IMR-90 (cell line): ENCODE results near the gene STARD13. TPM values are rescaled to one million over a fixed set of nuclear protein-coding genes. Genes with fewer than 3 reads are reported as not detected.

Source experiments
- ATAC-seq: fragments of 200-7000 bp; cut with Tn5 transposase; 2 replicates; pipeline ENCODE4 v1.9.1; 2020; ENCODE audit warnings: low read depth, mild to moderate bottlenecking, moderate library complexity
- BruUV-seq: library from RNA; stranded (reverse); fragments of 400-500 nt; replicated peaks from 2 replicates; lab custom pipeline; 2021; lab: Mats Ljungman, UMichigan
- CTCF ChIA-PET: fragments of 300-600 bp; formaldehyde crosslinking; extraction: SDS; loops from one replicate; lab custom pipeline; 2021; ENCODE audit warnings: antibody characterized with exemption; lab: Yijun Ruan, JAX
- POLR2A ChIA-PET: fragments of 300-600 bp; sonication (Branson Sonifier 250); formaldehyde crosslinking; loops from one replicate; lab custom pipeline; 2022; ENCODE audit warnings: antibody characterized with exemption; ENCODE audit not compliant: unreplicated experiment; lab: Charles Lee
- DNase-seq: peaks from one replicate; pipeline ENCODE4 v3.0.0; 2013
- H2AFZ ChIP-seq: replicated peaks from 2 replicates; pipeline ENCODE3; 2013; ENCODE audit warnings: low read length, mild to moderate bottlenecking; ENCODE audit not compliant: poor library complexity
- H2AK5ac ChIP-seq: 2 replicates; pipeline ENCODE4 v1.6.1; 2013; ENCODE audit warnings: low read depth, low read length, inconsistent platforms
- H2AK9ac ChIP-seq: replicated peaks from 2 replicates; pipeline ENCODE3; 2013; ENCODE audit warnings: mild to moderate bottlenecking, low read depth, low read length, moderate library complexity; ENCODE audit not compliant: poor library complexity
- H2BK120ac ChIP-seq: 2 replicates; pipeline ENCODE4 v1.6.1; 2013; ENCODE audit warnings: low read depth, low read length, inconsistent platforms
- H2BK15ac ChIP-seq: 3 replicates; pipeline ENCODE4 v1.6.1; 2013; ENCODE audit warnings: low read depth, low read length, inconsistent platforms
- H2BK20ac ChIP-seq: 2 replicates; pipeline ENCODE4 v1.6.1; 2013; ENCODE audit warnings: low read depth, mild to moderate bottlenecking, inconsistent platforms, low read length, moderate library complexity
- H2BK5ac ChIP-seq: 2 replicates; pipeline ENCODE4 v1.6.1; 2013; ENCODE audit warnings: mild to moderate bottlenecking, low read depth, low read length, inconsistent platforms; ENCODE audit not compliant: poor library complexity, severe bottlenecking
- H3K14ac ChIP-seq: replicated peaks from 2 replicates; pipeline ENCODE4 v1.6.1; 2013; ENCODE audit warnings: low read depth, low read length, inconsistent platforms
- H3K18ac ChIP-seq: 2 replicates; pipeline ENCODE4 v1.6.1; 2013; ENCODE audit warnings: low read depth, low read length, control low read depth
- H3K23ac ChIP-seq: 2 replicates; pipeline ENCODE4 v1.6.1; 2013; ENCODE audit warnings: low read depth, low read length, inconsistent platforms
- H3K27ac ChIP-seq: 2 replicates; pipeline ENCODE4 v1.5.1; 2013; ENCODE audit warnings: mild to moderate bottlenecking, control low read depth, low read length; ENCODE audit not compliant: insufficient read depth
- H3K27me3 ChIP-seq: 2 replicates; pipeline ENCODE4 v1.6.1; 2013; ENCODE audit warnings: low read length; ENCODE audit not compliant: control insufficient read depth, insufficient read depth
- H3K36me3 ChIP-seq: 2 replicates; pipeline ENCODE4 v1.6.1; 2013; ENCODE audit warnings: low read length, mixed read lengths; ENCODE audit not compliant: control insufficient read depth, insufficient read depth
- H3K4ac ChIP-seq: 2 replicates; pipeline ENCODE4 v1.6.1; 2013; ENCODE audit warnings: low read depth, low read length, inconsistent platforms
- H3K4me1 ChIP-seq: 2 replicates; pipeline ENCODE4 v1.6.1; 2013; ENCODE audit warnings: low read length, mixed read lengths; ENCODE audit not compliant: control insufficient read depth, insufficient read depth
- H3K4me2 ChIP-seq: 2 replicates; pipeline ENCODE4 v1.6.1; 2013; ENCODE audit warnings: low read depth, mild to moderate bottlenecking, control low read depth, low read length, moderate library complexity
- H3K4me3 ChIP-seq: 2 replicates; pipeline ENCODE4 v1.5.1; 2013; ENCODE audit warnings: low read depth, mild to moderate bottlenecking, control low read depth, low read length, moderate library complexity; ENCODE audit not compliant: insufficient read depth
- H3K56ac ChIP-seq: 2 replicates; pipeline ENCODE4 v1.6.1; 2013; ENCODE audit warnings: low read length, inconsistent platforms; ENCODE audit not compliant: insufficient read depth; ENCODE audit errors: extremely low read depth
- H3K79me1 ChIP-seq, 2 experiments: 2 replicates each; pipeline ENCODE4 v1.6.1; 2013; ENCODE audit warnings: low read length in 2 of 2, inconsistent platforms in 1 of 2, low read depth in 1 of 2
- H3K9ac ChIP-seq: 2 replicates; pipeline ENCODE4 v1.6.1; 2013; ENCODE audit warnings: low read depth, low read length, control low read depth
- H3K9me1 ChIP-seq: 2 replicates; pipeline ENCODE4 v1.6.1; 2013; ENCODE audit warnings: low read length, inconsistent platforms; ENCODE audit not compliant: insufficient read depth
- H3K9me3 ChIP-seq: 2 replicates; pipeline ENCODE4 v1.6.1; 2013; ENCODE audit warnings: low read length; ENCODE audit not compliant: control insufficient read depth, insufficient read depth
- H4K20me1 ChIP-seq: 2 replicates; pipeline ENCODE4 v1.6.1; 2013; ENCODE audit warnings: low read length, inconsistent platforms; ENCODE audit not compliant: insufficient read depth
- H4K5ac ChIP-seq: 2 replicates; pipeline ENCODE4 v1.6.1; 2013; ENCODE audit warnings: mild to moderate bottlenecking, low read depth, low read length, control low read depth
- H4K8ac ChIP-seq, 2 experiments: 2 replicates each; pipeline ENCODE4 v1.6.1; 2013; ENCODE audit warnings: low read depth in 2 of 2, low read length in 2 of 2, control low read depth in 1 of 2, inconsistent platforms in 1 of 2
- H4K91ac ChIP-seq: 2 replicates; pipeline ENCODE4 v1.6.1; 2013; ENCODE audit warnings: low read depth, low read length, inconsistent platforms; ENCODE audit not compliant: insufficient read depth
- CEBPB ChIP-seq: IDR thresholded peaks from 2 replicates; pipeline ENCODE4 v1.6.1; 2012; ENCODE audit warnings: low read depth, low read length, improper control_type of control experiment
- MXI1 ChIP-seq: IDR thresholded peaks from 2 replicates; pipeline ENCODE4 v1.6.1; 2012; ENCODE audit warnings: low read depth, mild to moderate bottlenecking, low read length, moderate library complexity, borderline replicate concordance
- WGBS, 2 experiments: methylation state at CpG; one replicate each; pipeline versions ENCODE4 v1.1.5 to v1.1.7; 2013; ENCODE audit warnings: missing lambda C conversion rate in 2 of 2; ENCODE audit not compliant: insufficient read length in 1 of 2; ENCODE audit errors: extremely low coverage in 2 of 2; 5-methylcytosine and 5-hydroxymethylcytosine counted together
- dilution Hi-C: fragments of 300-500 bp; cut with HindIII; formaldehyde crosslinking; loops from one replicate; pipeline ENCODE4 v1.14.3; 2018; ENCODE audit warnings: low sequenced_read_pairs; ENCODE audit not compliant: unreplicated experiment
- in situ Hi-C: fragments of 300-500 bp; cut with MboI; formaldehyde crosslinking; loops from 3 replicates; pipeline ENCODE4 v1.14.3; 2019; ENCODE audit warnings: low sequenced_read_pairs, inconsistent platforms, mixed read lengths
- intact Hi-C: fragments of 100-400 bp; cut with micrococcal nuclease; formaldehyde crosslinking; loops from 2 replicates; pipeline ENCODE4 v1.10.0; 2022
- polyA plus RNA-seq, 3 experiments: library from polyadenylated mRNA; depleted of rRNA; stranded (reverse); fragments of >200 nt; gene quantifications; 2 replicates each; pipeline ENCODE4 v1.2.3, GENCODE V29; 2012; ENCODE audit warnings: low replicate concordance in 1 of 3
- total RNA-seq: library from RNA; depleted of rRNA; stranded (reverse); fragments of >200 nt; gene quantifications from 2 replicates; pipeline ENCODE4 v1.2.3, GENCODE V29; 2012

The STARD13 gene
- total and polyA plus RNA-seq, 2 of the 4 experiments (the other 2 are of a cell fraction) = 23.6 to 46.6 TPM

- H2AK5ac ChIP-seq = peak overlapping the region; percentile 94
- peak overlapping the region; percentile 17; the same call in 1 of the 2 replicates for H3K27ac ChIP-seq
- peaks cover 23% of the 10 kb centered on the region for H3K4me1 ChIP-seq
- peak overlapping the region; percentile 69 for H4K91ac ChIP-seq
- H4K8ac ChIP-seq = peak overlapping the region in 1 of 2 experiments; percentile 57; a peak in 2 of 4 replicates
- WGBS, 2 experiments = no CpG with 5 or more reads among the region's 4 CpGs
- H3K4me2 ChIP-seq = no peak overlapping the region
- peak overlapping the region; percentile 90 for H2BK5ac ChIP-seq
- TF ChIP-seq MXI1 = no peak
- no peak for TF ChIP-seq CEBPB
- no peak overlapping the region for H3K9ac ChIP-seq
- peak overlapping the region; percentile 82 for H3K14ac ChIP-seq
- peak overlapping the region; percentile 68 for H3K4ac ChIP-seq
- ChIA-PET CTCF (interaction anchor here (0.7 kb wide), 2 partner anchors 17 to 37 kb away, joined by 3 read pairs; no protein-coding TSS in a partner anchor), POLR2A (no interaction called here)
- H3K27me3 ChIP-seq = no peaks in the 10 kb centered on the region
- no peak overlapping the region for H2AK9ac ChIP-seq
- peak overlapping the region; percentile 30; the same call in 1 of the 2 replicates for H2BK120ac ChIP-seq
- no peak overlapping the region for H3K4me3 ChIP-seq
- H4K20me1 ChIP-seq = peaks cover 27% of the 10 kb centered on the region; the same call in 1 of the 2 replicates
- peaks cover 18 to 72% of the 10 kb centered on the region in 2 experiments for H3K79me1 ChIP-seq
- H3K36me3 ChIP-seq = peaks cover 16% of the 10 kb centered on the region
- dilution Hi-C loops = no loop called here
- in situ Hi-C loops = loop anchor here (25.0 kb wide), 1 partner anchor 435 kb away; no protein-coding TSS in a partner anchor
- H2AFZ ChIP-seq = no peak overlapping the region
- DNase-seq (no peak), ATAC-seq (no peak)
- H3K9me3 ChIP-seq = no peaks in the 10 kb centered on the region
- H4K5ac ChIP-seq = peak overlapping the region; percentile 12; the same call in 1 of the 2 replicates
- H3K18ac ChIP-seq = peak overlapping the region; percentile 46; the same call in 1 of the 2 replicates
- peak overlapping the region; percentile 57; the same call in 1 of the 3 replicates for H2BK15ac ChIP-seq
- 0 out of 2 replicates have a peak overlapping the region, but pooled peaks have one; percentile 52 for H3K23ac ChIP-seq
- intact Hi-C loops = no loop called here
- peaks cover 8% of the 10 kb centered on the region for H3K9me1 ChIP-seq
- peak overlapping the region; percentile 74 for H2BK20ac ChIP-seq
- H3K56ac ChIP-seq = no peak overlapping the region
- no TSS peak for BruUV-seq
Observed at GRCh38 chr13:33277037-33277740, 8.4 kb downstream of the STARD13 start.
